H1 (cell line): ENCODE data around the gene GREB1. TPM values are rescaled to one million over a fixed set of nuclear protein-coding genes. Genes with fewer than 3 reads are reported as not detected.

Experiments used
- CTCF ChIA-PET: fragments of 300-600 bp; sonication (Branson Sonifier 250); formaldehyde crosslinking; loops from one replicate; lab custom pipeline; 2021; ENCODE audit not compliant: partially characterized antibody; lab: Charles Lee
- POLR2A ChIA-PET: fragments of 300-600 bp; sonication (Branson Sonifier 250); formaldehyde crosslinking; loops from one replicate; lab custom pipeline; 2021; ENCODE audit warnings: inconsistent platforms; ENCODE audit not compliant: partially characterized antibody; lab: Charles Lee
- DNase-seq, 2 experiments: peaks; one replicate each; pipeline versions ENCODE4 v3.0.0 to v3.0.0-alpha.2; 2010 to 2022; ENCODE audit warnings: low spot score in 2 of 2, low read depth in 1 of 2, mixed read lengths in 1 of 2
- FAIRE-seq: peaks from 2 replicates; lab custom pipeline; 2011; peaks lifted over from hg19 to GRCh38; lab: Jason Lieb, UNC
- H2AFZ ChIP-seq: 2 replicates; pipeline ENCODE4 v1.8.1; 2012; ENCODE audit warnings: low read length, inconsistent platforms
- H2AK5ac ChIP-seq: 2 replicates; pipeline ENCODE4 v1.6.1; 2013; ENCODE audit warnings: low read depth, low read length
- H2BK120ac ChIP-seq: replicated peaks from 2 replicates; pipeline ENCODE3; 2013; ENCODE audit warnings: low read depth, low read length, inconsistent platforms
- H2BK12ac ChIP-seq: 2 replicates; pipeline ENCODE4 v1.6.1; 2013; ENCODE audit warnings: low read depth, low read length
- H2BK15ac ChIP-seq: 2 replicates; pipeline ENCODE4 v1.6.1; 2013; ENCODE audit warnings: low read length
- H2BK20ac ChIP-seq: 2 replicates; pipeline ENCODE4 v1.6.1; 2013; ENCODE audit warnings: low read length
- H2BK5ac ChIP-seq: 2 replicates; pipeline ENCODE4 v1.6.1; 2013; ENCODE audit warnings: low read depth, low read length
- H3K14ac ChIP-seq: 2 replicates; pipeline ENCODE4 v1.6.1; 2013; ENCODE audit warnings: inconsistent platforms; ENCODE audit not compliant: insufficient read length
- H3K18ac ChIP-seq: 2 replicates; pipeline ENCODE4 v1.6.1; 2013; ENCODE audit warnings: low read length; ENCODE audit errors: extremely low read depth
- H3K23ac ChIP-seq: 2 replicates; pipeline ENCODE4 v1.6.1; 2013; ENCODE audit warnings: inconsistent platforms; ENCODE audit not compliant: insufficient read length
- H3K23me2 ChIP-seq: 2 replicates; pipeline ENCODE4 v1.6.1; 2013; ENCODE audit warnings: low read depth, low read length
- H3K27ac ChIP-seq: 2 replicates; pipeline ENCODE4 v1.6.1; 2011; ENCODE audit warnings: low read depth, low read length, inconsistent platforms
- H3K27me3 ChIP-seq, 4 experiments: replicated peaks in 1 of 4; 1 replicate in 1 of 4; 2 replicates in 3 of 4; pipeline versions ENCODE4 v1.6.1 to v1.8.1; 2011 to 2013; ENCODE audit warnings: low read length in 3 of 4, mild to moderate bottlenecking in 3 of 4, inconsistent platforms in 2 of 4, mixed read lengths in 2 of 4, moderate library complexity in 1 of 4; ENCODE audit not compliant: control insufficient read depth in 3 of 4, insufficient read depth in 3 of 4; ENCODE audit errors: extremely low read depth in 1 of 4
- H3K36me3 ChIP-seq, 4 experiments: 2 replicates each; pipeline versions ENCODE4 v1.6.1 to v1.8.1; 2011 to 2013; ENCODE audit warnings: mild to moderate bottlenecking in 4 of 4, low read length in 3 of 4, moderate library complexity in 2 of 4, control low read depth in 1 of 4, inconsistent platforms in 1 of 4; ENCODE audit not compliant: insufficient read depth in 4 of 4, control insufficient read depth in 2 of 4
- H3K4ac ChIP-seq: replicated peaks from 2 replicates; pipeline ENCODE3; 2013; ENCODE audit warnings: low read length, low read depth, mixed read lengths, inconsistent platforms; ENCODE audit not compliant: insufficient read length
- H3K4me1 ChIP-seq, 4 experiments: replicated peaks in 1 of 4; 1 replicate in 1 of 4; 2 replicates in 3 of 4; pipeline versions ENCODE4 v1.6.1 to v1.8.1; 2011 to 2013; ENCODE audit warnings: low read length in 3 of 4, inconsistent platforms in 2 of 4, mixed read lengths in 1 of 4; ENCODE audit not compliant: insufficient read depth in 4 of 4, control insufficient read depth in 3 of 4
- H3K4me2 ChIP-seq, 2 experiments: 2 replicates each; pipeline versions ENCODE4 v1.6.1 to v1.8.1; 2011 to 2013; ENCODE audit warnings: low read depth in 2 of 2, low read length in 2 of 2, control low read depth in 1 of 2, inconsistent platforms in 1 of 2, mild to moderate bottlenecking in 1 of 2; ENCODE audit not compliant: insufficient read depth in 1 of 2
- H3K4me3 ChIP-seq, 4 experiments: fragments of 200-600, 300-600 bp in 1 of 4; sonication (generic), shearing (Covaris generic), sonication (Bioruptor Twin) in 1 of 4; 2 replicates each; pipeline versions ENCODE4 v1.5.1 to v1.8.1; 2011 to 2016; ENCODE audit warnings: low read length in 4 of 4, low read depth in 3 of 4, control low read depth in 2 of 4, inconsistent platforms in 2 of 4, mild to moderate bottlenecking in 2 of 4, mixed read lengths in 1 of 4, moderate library complexity in 1 of 4; ENCODE audit not compliant: insufficient read depth in 2 of 4; ENCODE audit errors: extremely low read depth in 1 of 4
- H3K56ac ChIP-seq: replicated peaks from 2 replicates; pipeline ENCODE3; 2013; ENCODE audit warnings: low read depth, mild to moderate bottlenecking, mixed read lengths, low read length, inconsistent platforms; ENCODE audit not compliant: insufficient read length
- H3K79me1 ChIP-seq: 2 replicates; pipeline ENCODE4 v1.6.1; 2013; ENCODE audit warnings: low read depth, low read length, control low read depth
- H3K79me2 ChIP-seq, 2 experiments: 2 replicates each; pipeline versions ENCODE4 v1.6.1 to v1.8.1; 2012 to 2013; ENCODE audit warnings: low read length in 2 of 2, mild to moderate bottlenecking in 2 of 2, inconsistent platforms in 1 of 2; ENCODE audit not compliant: insufficient read depth in 2 of 2, control insufficient read depth in 1 of 2
- H3K9ac ChIP-seq, 4 experiments: replicated peaks in 1 of 4; 1 replicate in 1 of 4; 2 replicates in 3 of 4; pipeline versions ENCODE4 v1.6.1 to v1.8.1; 2011 to 2013; ENCODE audit warnings: low read depth in 3 of 4, low read length in 3 of 4, control low read depth in 2 of 4, mild to moderate bottlenecking in 2 of 4, moderate library complexity in 2 of 4, inconsistent platforms in 1 of 4; ENCODE audit errors: extremely low read depth in 1 of 4
- H3K9me3 ChIP-seq, 2 experiments: 2 replicates each; pipeline versions ENCODE4 v1.6.1 to v1.8.1; 2012 to 2013; ENCODE audit warnings: mild to moderate bottlenecking in 2 of 2, moderate library complexity in 2 of 2, control low read depth in 1 of 2, inconsistent platforms in 1 of 2, low read depth in 1 of 2, low read length in 1 of 2, mixed read lengths in 1 of 2; ENCODE audit not compliant: insufficient read depth in 2 of 2
- H4K20me1 ChIP-seq, 2 experiments: replicated peaks in 1 of 2; 2 replicates each; pipeline versions ENCODE3 to v1.8.1; 2011 to 2013; ENCODE audit warnings: inconsistent platforms in 2 of 2, low read length in 2 of 2, mild to moderate bottlenecking in 1 of 2; ENCODE audit not compliant: insufficient read depth in 2 of 2, control insufficient read depth in 1 of 2
- H4K5ac ChIP-seq: 2 replicates; pipeline ENCODE4 v1.6.1; 2013; ENCODE audit warnings: low read length, low read depth, mixed read lengths, inconsistent platforms; ENCODE audit not compliant: insufficient read length
- H4K8ac ChIP-seq: 2 replicates; pipeline ENCODE4 v1.8.0; 2013; ENCODE audit warnings: mild to moderate bottlenecking, moderate library complexity, low read length, inconsistent platforms; ENCODE audit not compliant: insufficient read depth; ENCODE audit errors: extremely low read depth
- H4K91ac ChIP-seq: replicated peaks from 2 replicates; pipeline ENCODE3; 2013; ENCODE audit warnings: low read length, mixed read lengths, inconsistent platforms; ENCODE audit not compliant: insufficient read length
- ATF2 ChIP-seq: IDR thresholded peaks from 2 replicates; pipeline ENCODE4 v1.6.1; 2012; ENCODE audit warnings: low read length, inconsistent platforms
- CHD2 ChIP-seq: IDR thresholded peaks from 2 replicates; pipeline ENCODE4 v1.6.1; 2012; ENCODE audit warnings: low read length, improper control_type of control experiment
- EP300 ChIP-seq, 2 experiments: IDR thresholded peaks; 1 replicate in 1 of 2; 2 replicates in 1 of 2; pipeline ENCODE4 v1.6.1; 2011 to 2012; ENCODE audit warnings: low read depth in 2 of 2, low read length in 2 of 2, mild to moderate bottlenecking in 2 of 2, borderline replicate concordance in 1 of 2, inconsistent platforms in 1 of 2, moderate library complexity in 1 of 2
- KDM4A ChIP-seq: IDR thresholded peaks from one replicate; pipeline ENCODE4 v1.7.1; 2012; ENCODE audit warnings: low read depth, mild to moderate bottlenecking, moderate library complexity, low read length, inconsistent platforms; ENCODE audit not compliant: severe bottlenecking
- PHF8 ChIP-seq: fragments of 200-600 bp; sonication (generic); conservative IDR thresholded peaks from 2 replicates; pipeline ENCODE4 v1.7.1; 2012; ENCODE audit warnings: low read depth, mild to moderate bottlenecking, inconsistent platforms, low read length, moderate library complexity
- SAP30 ChIP-seq: fragments of 300-600 bp; sonication (generic); IDR thresholded peaks from 2 replicates; pipeline ENCODE4 v1.7.1; 2012; ENCODE audit warnings: low read length, moderate library complexity, mild to moderate bottlenecking, inconsistent platforms; ENCODE audit not compliant: insufficient read depth, insufficient replicate concordance
- SP2 ChIP-seq: IDR thresholded peaks from 2 replicates; pipeline ENCODE4 v1.6.1; 2012; ENCODE audit warnings: mild to moderate bottlenecking, low read length, inconsistent platforms
- SRF ChIP-seq: IDR thresholded peaks from 2 replicates; pipeline ENCODE4 v1.6.1; 2011; ENCODE audit warnings: mild to moderate bottlenecking, low read depth, low read length, moderate library complexity
- TAF7 ChIP-seq: optimal IDR thresholded peaks from 2 replicates; pipeline ENCODE3; 2011; ENCODE audit warnings: low read depth, mild to moderate bottlenecking, inconsistent platforms, low read length, moderate library complexity, borderline replicate concordance
- TBP ChIP-seq: IDR thresholded peaks from 2 replicates; pipeline ENCODE4 v1.6.1; 2011; ENCODE audit warnings: low read depth, low read length, improper control_type of control experiment
- WGBS, 2 experiments: shearing (Covaris generic) in 1 of 2; methylation state at CpG; one replicate each; pipeline versions ENCODE4 v1.1.6 to v1.1.7; 2013 to 2015; ENCODE audit warnings: low lambda C conversion rate in 2 of 2, mixed read lengths in 2 of 2, inconsistent platforms in 1 of 2, low coverage in 1 of 2, missing lambda C conversion rate in 1 of 2; ENCODE audit not compliant: insufficient replicate concordance in 2 of 2, insufficient coverage in 1 of 2, insufficient read length in 1 of 2; ENCODE audit errors: extremely low coverage in 1 of 2, missing lambda C conversion rate in 1 of 2; 5-methylcytosine and 5-hydroxymethylcytosine counted together
- polyA plus RNA-seq, 7 experiments: library from polyadenylated mRNA; depleted of rRNA in 3 of 7; stranded (reverse) in 5 of 7; unstranded in 2 of 7; fragments of >200 nt in 5 of 7; fragments of 200-250 nt in 2 of 7; gene quantifications; 1 replicate in 5 of 7; 2 replicates in 1 of 7; 4 replicates in 1 of 7; pipeline versions ENCODE4 v1.2.1 to v1.2.3, GENCODE V29; 2011 to 2013; ENCODE audit warnings: missing spikeins in 2 of 7, mixed read lengths in 2 of 7
- total RNA-seq: library from RNA; stranded (reverse); fragmentation: NEBNext Ultra II Directional; extraction: Animal tissue kit (Norgen Biotek cat#: 25700); gene quantifications from 2 replicates; pipeline ENCODE4 v1.2.1, GENCODE V29; 2021

Gene GREB1
- total and polyA plus RNA-seq, 2 of the 8 experiments (the other 6 are each of a cell fraction or from before 2014, with no cell fraction given) = 7.9 to 43.4 TPM

- H3K79me2 ChIP-seq = no peaks in the 10 kb centered on the region
- no peak overlapping the region for H3K27ac ChIP-seq
- no peak overlapping the region for H2BK15ac ChIP-seq
- no peak for FAIRE-seq
- H2BK5ac ChIP-seq = no peak overlapping the region
- no peak overlapping the region for H3K23ac ChIP-seq
- CTCF ChIA-PET = interaction anchor here (1.9 to 3.4 kb wide), 2 partner anchors 8 to 12 kb away, joined by 6 to 16 read pairs; no protein-coding TSS in a partner anchor
- no peak overlapping the region for H4K5ac ChIP-seq
- H3K4ac ChIP-seq = no peak overlapping the region
- no peak overlapping the region for H3K4me2 ChIP-seq
- H3K18ac ChIP-seq = no peak overlapping the region
- H4K8ac ChIP-seq = no peak overlapping the region
- H3K56ac ChIP-seq = no peak overlapping the region
- no peaks in the 10 kb centered on the region for H3K9me3 ChIP-seq
- no peak for DNase-seq
- no peak overlapping the region for H2BK120ac ChIP-seq
- peaks cover 0 to 3% (median 2%) of the 10 kb centered on the region in 4 experiments; a peak in 5 of 7 replicates for H3K27me3 ChIP-seq
- no peaks in the 10 kb centered on the region for H3K36me3 ChIP-seq
- H3K4me1 ChIP-seq = peaks cover 3 to 14% (median 9%) of the 10 kb centered on the region in 4 experiments; a peak in 6 of 7 replicates
- H4K91ac ChIP-seq = no peak overlapping the region
- H3K79me1 ChIP-seq = no peaks in the 10 kb centered on the region
- no peaks in the 10 kb centered on the region for H4K20me1 ChIP-seq
- no peak overlapping the region for H3K9ac ChIP-seq
- no peak overlapping the region for H3K14ac ChIP-seq
- no peak overlapping the region for H3K4me3 ChIP-seq
- WGBS, 2 experiments = 87% methylated on average over 3 of the region's 3 CpGs; no CpG with 5 or more reads in 1 of the 2 experiments
- no peak overlapping the region for H2BK12ac ChIP-seq
- no peak overlapping the region for H2AFZ ChIP-seq
- no peak overlapping the region for H2BK20ac ChIP-seq
- H2AK5ac ChIP-seq = no peak overlapping the region
- POLR2A ChIA-PET = no interaction called here
- H3K23me2 ChIP-seq = no peaks in the 10 kb centered on the region
- TF ChIP-seq SP2 = no peak
- no peak for TF ChIP-seq KDM4A
- TF ChIP-seq ATF2 = no peak
- no peak for TF ChIP-seq CHD2
- no peak for TF ChIP-seq EP300 (IDR thresholded peaks at IDR 0.05; ENCODE audit: borderline replicate concordance in 1 of 2, low read depth in 2 of 2, low read length in 2 of 2)
- TF ChIP-seq TAF7 = no peak
- TF ChIP-seq PHF8 = no peak
- TF ChIP-seq SRF = no peak
- no peak for TF ChIP-seq TBP
- no peak for TF ChIP-seq SAP30
These were observed 141.7 kb downstream of the GREB1 start for GRCh38 chr2:11675423-11676112.
